GM23248 (cell line): ENCODE data around the gene IRF5.

ENCODE experiments used
- EZH2 ChIP-seq: fragments of 200-600 bp; sonication (generic); IDR thresholded peaks from 2 replicates; pipeline ENCODE4 v1.6.1; 2018; ENCODE audit warnings: antibody characterized with exemption, mild to moderate bottlenecking; ENCODE audit not compliant: insufficient read depth, poor library complexity, severe bottlenecking
- EZH2phosphoT487 ChIP-seq: fragments of 200-600 bp; sonication (generic); IDR thresholded peaks from 2 replicates; pipeline ENCODE4 v1.6.1; 2018; ENCODE audit warnings: antibody characterized with exemption, moderate library complexity, mild to moderate bottlenecking, low read depth; ENCODE audit not compliant: insufficient read depth

- TF ChIP-seq EZH2phosphoT487 (no peak), EZH2 (no peak)
These were observed 48.9 kb downstream of the IRF5 start for GRCh38 chr7:128986609-128987008.
